HG03460 (cell line): ENCODE results near the gene PIKFYVE.
"Not testable (repeated sequence)": the region's sequence is repeated elsewhere in the genome, so short reads cannot be mapped to it uniquely, and the experiment has no call there.

Source experiments
- ATAC-seq: cut with Tn5 transposase; IDR thresholded peaks from one replicate; pipeline ENCODE4 v1.9.1; 2021; ENCODE audit not compliant: unreplicated experiment

The PIKFYVE gene

GRCh38 chr2:208359632-208359986, 93.6 kb downstream of the PIKFYVE start:
- no peak for ATAC-seq

- no peak for ATAC-seq
These were observed 94.4 kb downstream of the PIKFYVE start for GRCh38 chr2:208360259-208361076.

- ATAC-seq: no peak
These were observed 95.0 kb downstream of the PIKFYVE start for GRCh38 chr2:208361077-208361441.

- peak; percentile 73 for ATAC-seq
These were observed 97.4 kb downstream of the PIKFYVE start for GRCh38 chr2:208363485-208363884.

DNA sequence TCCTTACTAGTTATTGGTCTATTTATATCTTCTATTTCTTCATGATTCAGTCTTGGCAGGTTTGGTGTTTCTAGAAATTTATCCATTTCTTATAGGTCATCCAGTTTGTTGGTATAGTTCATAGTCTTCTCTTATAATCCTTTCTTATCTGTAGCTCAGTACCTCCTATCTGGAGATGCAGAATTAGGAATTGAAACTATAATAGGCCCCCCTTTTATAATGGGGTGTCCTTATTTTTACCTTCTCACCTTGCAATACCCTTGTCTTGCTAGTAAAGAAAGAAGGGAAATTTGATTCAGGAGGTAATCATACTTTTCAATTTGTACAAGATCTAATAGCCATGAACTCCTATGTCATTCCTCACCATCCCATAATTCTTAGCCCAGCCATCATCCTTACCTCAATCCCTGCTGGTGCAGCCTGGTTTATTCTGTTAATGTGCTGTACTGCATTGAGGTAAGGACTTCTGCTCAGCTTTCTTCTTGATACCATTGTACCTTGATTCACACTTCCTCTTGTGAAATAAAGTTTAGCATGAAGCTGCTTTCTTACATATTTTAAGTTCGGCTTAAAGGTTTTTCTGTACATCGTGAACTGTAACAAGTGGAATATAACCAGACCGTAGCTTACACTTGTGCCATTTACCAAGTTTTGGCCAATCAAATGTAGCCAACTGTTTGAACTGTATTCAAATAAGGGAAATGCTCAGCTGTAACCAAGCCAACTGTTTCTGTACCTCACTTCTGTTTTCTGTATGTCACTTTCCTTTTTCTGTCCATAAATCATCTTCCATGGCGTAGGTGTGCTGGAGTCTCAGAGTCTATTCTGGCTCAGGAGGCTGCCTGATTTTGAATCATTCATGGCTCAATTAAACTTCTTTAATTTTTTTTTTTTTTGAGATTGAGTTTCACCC, 100.4 kb downstream of the PIKFYVE start:
- ATAC-seq: peak; percentile 44

GRCh38 chr2:208369091-208369490, 103.0 kb downstream of the PIKFYVE start:
- no peak for ATAC-seq

GRCh38 chr2:208370881-208371633, 105.0 kb downstream of the PIKFYVE start:
- no peak for ATAC-seq

- no peak for ATAC-seq
These were observed 105.5 kb downstream of the PIKFYVE start for GRCh38 chr2:208371634-208371935.

DNA sequence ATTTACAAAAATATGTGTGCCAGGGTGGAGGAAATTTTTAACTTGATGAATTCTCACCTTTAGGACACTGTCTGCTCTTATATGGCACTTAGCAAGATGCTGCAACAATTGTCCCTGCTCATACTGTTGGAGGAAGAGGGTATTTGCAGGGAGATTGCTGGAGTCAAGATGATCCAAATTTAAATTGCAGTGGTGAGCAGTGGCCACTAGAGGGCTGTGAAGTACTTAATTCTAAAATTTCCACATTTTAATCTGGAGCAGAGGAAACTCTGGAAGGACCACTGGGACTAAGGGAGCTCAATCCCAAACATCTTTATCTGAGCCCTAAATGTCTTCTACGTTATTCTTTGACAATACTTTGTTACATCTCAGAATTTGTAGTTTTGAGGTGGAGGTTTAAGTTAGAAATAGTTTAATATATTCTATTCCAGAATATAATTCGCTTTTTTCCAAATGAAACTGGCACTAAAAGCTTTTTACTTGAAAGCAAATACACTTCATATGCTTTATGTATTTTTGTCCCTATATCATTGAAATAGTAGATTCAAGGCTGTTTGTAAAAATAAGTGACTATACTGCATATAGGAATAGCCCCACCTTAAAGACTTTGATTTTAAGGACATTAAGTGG, 107.5 kb downstream of the PIKFYVE start:
- ATAC-seq: no peak

DNA sequence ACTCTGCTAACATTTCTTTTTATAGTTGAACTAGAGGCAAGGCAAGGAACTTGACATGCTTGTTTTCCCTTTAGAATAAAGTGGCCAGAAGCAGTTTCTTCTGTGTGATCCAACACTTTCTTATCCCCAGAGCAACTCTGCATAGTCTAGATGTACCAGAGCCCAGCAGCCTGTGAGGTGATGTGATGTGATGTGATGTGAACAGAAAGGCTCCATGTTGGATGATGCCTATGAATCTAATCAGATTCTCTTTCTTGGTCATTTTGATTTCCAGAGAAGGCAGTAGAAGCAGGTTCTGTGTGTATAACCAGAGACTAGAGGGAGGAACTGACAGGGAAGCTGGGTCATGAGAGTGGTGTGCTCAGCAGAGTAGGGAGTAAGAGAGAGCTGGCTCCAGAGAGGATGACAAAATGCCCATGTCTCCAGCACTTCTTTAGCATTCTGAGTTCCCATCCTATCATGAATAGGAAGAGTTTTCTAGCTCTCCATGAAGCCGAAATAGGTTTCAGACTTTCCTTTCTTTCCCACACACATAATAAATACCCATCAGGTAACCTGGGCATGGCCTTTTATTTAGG, 109.5 kb downstream of the PIKFYVE start:
- no peak for ATAC-seq

- ATAC-seq: not testable (repeated sequence)
These were observed 111.3 kb downstream of the PIKFYVE start for GRCh38 chr2:208377344-208377860.

GRCh38 chr2:208379192-208379591, 113.1 kb downstream of the PIKFYVE start:
- no peak for ATAC-seq

GRCh38 chr2:208384637-208385036, 118.6 kb downstream of the PIKFYVE start:
- ATAC-seq: no peak

DNA sequence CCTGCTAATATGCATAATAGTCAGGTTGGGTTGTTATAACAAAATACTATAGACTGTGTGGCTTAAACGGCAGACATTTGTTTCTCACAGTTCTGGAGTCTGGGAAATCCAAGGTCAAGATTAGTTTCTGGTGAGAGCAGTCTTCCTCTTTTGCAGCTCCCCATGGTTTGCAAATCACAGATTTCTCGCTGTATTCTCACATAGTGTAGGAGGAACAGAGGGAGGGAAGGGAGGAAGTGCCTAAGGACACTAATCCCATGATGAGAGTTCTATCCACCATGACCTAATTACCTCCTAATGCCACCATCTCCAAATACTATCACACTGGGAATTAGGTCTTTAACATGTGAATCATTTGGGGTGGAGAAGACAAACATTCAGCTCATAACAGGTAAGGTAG, 120.5 kb downstream of the PIKFYVE start:
- ATAC-seq: no peak

DNA sequence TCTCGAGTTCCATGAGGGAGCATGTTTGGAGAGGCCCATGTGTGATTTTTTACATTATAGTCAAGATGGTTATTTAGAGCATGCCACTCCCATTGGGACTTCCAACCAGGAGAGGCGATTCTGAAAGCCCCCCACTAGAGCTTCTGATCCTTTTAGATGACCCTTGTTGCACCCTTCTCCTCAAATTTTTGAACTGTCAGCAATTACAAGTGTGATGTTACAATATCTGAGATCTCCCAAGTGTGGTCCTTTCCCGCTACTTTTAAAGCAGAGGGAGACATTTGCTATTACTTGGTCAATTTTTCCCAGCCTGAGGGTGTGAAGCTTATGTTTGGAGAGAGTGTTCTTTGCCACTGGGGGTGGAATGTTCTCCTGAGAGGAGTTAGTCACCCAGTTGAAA, 123.9 kb downstream of the PIKFYVE start:
- no peak for ATAC-seq

GRCh38 chr2:208392300-208392699, 126.2 kb downstream of the PIKFYVE start:
- ATAC-seq: no peak

GRCh38 chr2:208396796-208397195, 130.7 kb downstream of the PIKFYVE start:
- not testable (repeated sequence) for ATAC-seq

- no peak for ATAC-seq
These were observed 133.1 kb downstream of the PIKFYVE start for GRCh38 chr2:208399201-208399600.

DNA sequence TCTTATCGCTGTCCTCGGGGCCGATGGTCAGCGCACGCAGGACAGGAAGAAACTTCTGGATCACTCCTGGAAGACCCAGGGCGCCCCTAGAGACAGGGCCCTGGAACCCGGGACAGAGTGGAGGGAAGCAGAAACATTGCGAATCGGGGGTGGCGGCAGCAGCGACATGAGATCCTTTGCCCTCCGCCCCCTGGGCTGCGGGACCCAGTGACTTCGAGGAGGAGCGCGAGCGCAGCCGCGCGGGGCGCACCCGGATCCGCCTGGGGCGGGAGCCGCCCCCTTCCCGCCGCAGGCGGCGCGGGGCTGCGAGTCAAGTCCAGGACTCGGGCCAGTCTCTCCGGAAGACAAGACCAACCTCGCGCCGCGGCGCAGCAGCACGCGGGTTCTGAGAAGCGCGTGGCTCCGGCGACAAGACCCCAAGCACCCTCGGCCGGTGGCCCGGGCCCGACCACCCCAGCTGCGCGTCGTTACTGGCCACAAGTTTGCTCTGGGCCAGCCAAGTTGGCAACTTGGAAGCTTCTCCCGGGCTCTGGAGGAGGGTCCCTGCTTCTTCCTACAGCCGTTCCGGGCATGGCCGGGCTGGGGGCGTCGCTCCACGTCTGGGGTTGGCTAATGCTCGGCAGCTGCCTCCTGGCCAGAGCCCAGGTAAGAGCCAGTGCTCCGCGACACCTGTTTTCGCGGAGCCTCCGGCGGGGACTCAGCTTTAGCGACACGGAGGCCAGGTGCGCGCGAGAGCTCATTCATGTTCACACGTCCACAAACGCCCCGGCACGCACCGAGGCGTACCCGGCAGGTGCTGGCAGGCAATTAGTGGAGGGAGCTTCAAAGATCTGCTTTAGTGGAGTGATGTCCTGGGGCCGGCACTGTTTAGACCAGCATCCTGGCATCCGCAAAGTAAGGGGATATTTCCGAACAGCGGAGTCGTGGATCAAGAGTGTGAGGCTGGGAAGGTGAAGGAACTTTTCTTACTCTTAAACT, 140.7 kb downstream of the PIKFYVE start, which contains the start of gene PTH2R:
TSS of gene PTH2R (plus strand) at position 319 of the 978 bp plus-strand sequence. CDS start at position 571, 252 bp downstream.
- ATAC-seq: no peak
